ENCODE data around the gene RAMP3. TPM values are rescaled to one million over a fixed set of nuclear protein-coding genes. Genes with fewer than 3 reads are reported as not detected.

Gene RAMP3
- total RNA-seq, 1 donor from 2014 or later: not detected

DNA sequence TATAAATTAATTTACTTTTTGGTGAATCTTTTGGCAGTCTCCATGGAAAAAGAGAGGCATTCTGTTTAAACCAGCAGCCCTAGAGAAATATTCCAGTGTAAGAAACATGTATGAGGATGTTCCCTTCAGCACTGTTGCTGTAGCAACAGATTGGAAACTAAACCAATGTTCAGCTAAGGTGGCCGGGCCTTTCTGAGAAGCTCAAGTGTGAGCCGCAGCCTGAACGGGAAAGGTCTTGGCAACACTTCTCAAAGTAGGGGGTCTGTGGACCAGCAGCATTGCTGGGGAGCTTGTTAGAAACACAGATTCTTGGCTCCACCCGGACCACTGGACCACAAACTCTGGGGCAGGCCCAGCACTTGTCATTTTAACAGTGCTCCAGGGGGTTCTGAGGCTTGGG, 36.2 kb downstream of the RAMP3 start:
- Mint-ChIP-seq H3K4me3 (ENCODE audit: unreplicated experiment) (no peak overlapping the region), H3K27ac (ENCODE audit: unreplicated experiment) (no peak overlapping the region), H3K4me1 (ENCODE audit: low read depth, unreplicated experiment) (no peaks in the 10 kb centered on the region), H3K36me3 (ENCODE audit: unreplicated experiment) (no peaks in the 10 kb centered on the region), H3K9me3 (ENCODE audit: unreplicated experiment) (no peaks in the 10 kb centered on the region), H3K27me3 (ENCODE audit: unreplicated experiment) (peaks cover 3% of the 10 kb centered on the region)
- TF ChIP-seq, protein P1, sequence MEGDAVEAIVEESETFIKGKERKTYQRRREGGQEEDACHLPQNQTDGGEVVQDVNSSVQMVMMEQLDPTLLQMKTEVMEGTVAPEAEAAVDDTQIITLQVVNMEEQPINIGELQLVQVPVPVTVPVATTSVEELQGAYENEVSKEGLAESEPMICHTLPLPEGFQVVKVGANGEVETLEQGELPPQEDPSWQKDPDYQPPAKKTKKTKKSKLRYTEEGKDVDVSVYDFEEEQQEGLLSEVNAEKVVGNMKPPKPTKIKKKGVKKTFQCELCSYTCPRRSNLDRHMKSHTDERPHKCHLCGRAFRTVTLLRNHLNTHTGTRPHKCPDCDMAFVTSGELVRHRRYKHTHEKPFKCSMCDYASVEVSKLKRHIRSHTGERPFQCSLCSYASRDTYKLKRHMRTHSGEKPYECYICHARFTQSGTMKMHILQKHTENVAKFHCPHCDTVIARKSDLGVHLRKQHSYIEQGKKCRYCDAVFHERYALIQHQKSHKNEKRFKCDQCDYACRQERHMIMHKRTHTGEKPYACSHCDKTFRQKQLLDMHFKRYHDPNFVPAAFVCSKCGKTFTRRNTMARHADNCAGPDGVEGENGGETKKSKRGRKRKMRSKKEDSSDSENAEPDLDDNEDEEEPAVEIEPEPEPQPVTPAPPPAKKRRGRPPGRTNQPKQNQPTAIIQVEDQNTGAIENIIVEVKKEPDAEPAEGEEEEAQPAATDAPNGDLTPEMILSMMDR (IDR thresholded peaks at IDR 0.05; ENCODE audit: partially characterized antibody, unreplicated experiment): no peak
- no peak for DNase-seq

DNA sequence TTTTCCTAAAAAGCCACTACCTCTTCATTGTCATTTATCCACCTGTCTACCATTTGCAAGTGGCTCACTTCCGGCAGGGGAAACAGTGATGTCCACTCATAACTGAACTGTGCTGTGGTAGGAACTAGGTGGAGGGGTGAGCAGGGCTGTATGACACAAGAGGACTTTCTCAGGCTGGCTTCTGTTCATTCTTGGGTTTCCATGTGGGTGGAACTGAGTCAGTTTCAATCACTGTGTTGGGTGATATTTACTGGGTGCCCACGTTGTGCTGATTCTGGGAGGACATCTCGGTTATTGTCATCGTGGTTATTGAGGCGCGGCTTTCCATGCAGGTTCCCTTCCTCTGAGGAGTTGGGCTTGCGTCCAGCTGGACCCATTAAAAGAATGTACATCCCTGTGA, 38.8 kb downstream of the RAMP3 start:
- Mint-ChIP-seq H3K36me3 (ENCODE audit: unreplicated experiment) (no peaks in the 10 kb centered on the region), H3K9me3 (ENCODE audit: unreplicated experiment) (no peaks in the 10 kb centered on the region), H3K27me3 (ENCODE audit: unreplicated experiment) (peaks cover 5% of the 10 kb centered on the region), H3K4me3 (ENCODE audit: unreplicated experiment) (no peak overlapping the region), H3K4me1 (ENCODE audit: low read depth, unreplicated experiment) (no peaks in the 10 kb centered on the region), H3K27ac (ENCODE audit: unreplicated experiment) (no peak overlapping the region)
- DNase-seq: no peak
- TF ChIP-seq, protein P1 (IDR thresholded peaks at IDR 0.05; ENCODE audit: partially characterized antibody, unreplicated experiment): no peak

DNA sequence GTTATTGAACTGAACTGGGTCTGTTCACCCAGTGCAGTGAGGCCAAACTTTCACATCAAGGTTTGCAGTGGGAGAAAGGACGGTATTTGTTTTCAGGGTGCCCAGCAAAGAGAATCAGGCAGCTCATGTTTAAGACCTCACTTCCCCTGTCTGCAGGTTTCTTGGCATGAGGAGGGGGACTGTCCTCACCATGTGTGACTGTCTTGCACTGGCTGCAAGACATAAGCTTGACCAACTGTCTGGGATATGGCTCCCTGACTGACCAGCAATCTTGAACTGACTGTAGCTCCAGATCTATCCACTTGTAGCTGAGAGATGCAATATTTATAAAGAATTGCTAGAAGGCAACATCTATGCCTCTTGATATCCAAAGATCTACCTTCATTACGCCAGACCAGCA, 39.9 kb downstream of the RAMP3 start:
- Mint-ChIP-seq H3K4me1 (ENCODE audit: low read depth, unreplicated experiment) (no peaks in the 10 kb centered on the region), H3K4me3 (ENCODE audit: unreplicated experiment) (no peak overlapping the region), H3K36me3 (ENCODE audit: unreplicated experiment) (no peaks in the 10 kb centered on the region), H3K27me3 (ENCODE audit: unreplicated experiment) (peaks cover 5% of the 10 kb centered on the region), H3K27ac (ENCODE audit: unreplicated experiment) (no peak overlapping the region), H3K9me3 (ENCODE audit: unreplicated experiment) (no peaks in the 10 kb centered on the region)
- TF ChIP-seq, protein P1 (IDR thresholded peaks at IDR 0.05; ENCODE audit: partially characterized antibody, unreplicated experiment): no peak
- DNase-seq: no peak

DNA sequence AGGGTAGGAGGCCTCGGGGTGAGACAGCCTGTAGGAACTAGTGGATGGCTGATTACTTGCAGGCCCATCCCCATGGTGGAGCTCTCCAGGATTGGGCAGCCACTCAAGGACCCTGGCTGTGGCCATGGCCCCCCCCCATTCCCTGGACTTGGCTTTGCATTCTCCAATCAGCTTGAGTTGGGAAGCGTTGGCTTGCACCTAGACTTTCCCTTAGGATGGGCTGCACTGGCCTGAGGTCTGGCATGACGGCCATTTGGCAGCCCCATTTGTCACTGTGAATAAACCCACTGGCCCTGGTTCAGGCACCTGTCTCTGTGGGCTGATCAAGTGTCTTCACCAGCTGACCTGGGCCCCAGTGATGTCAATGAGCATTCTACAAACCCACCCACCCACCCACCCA, 41.4 kb downstream of the RAMP3 start:
- Mint-ChIP-seq H3K27me3 (ENCODE audit: unreplicated experiment) (peaks cover 5% of the 10 kb centered on the region), H3K4me1 (ENCODE audit: low read depth, unreplicated experiment) (peaks cover 11% of the 10 kb centered on the region), H3K27ac (ENCODE audit: unreplicated experiment) (no peak overlapping the region), H3K36me3 (ENCODE audit: unreplicated experiment) (no peaks in the 10 kb centered on the region), H3K4me3 (ENCODE audit: unreplicated experiment) (no peak overlapping the region), H3K9me3 (ENCODE audit: unreplicated experiment) (no peaks in the 10 kb centered on the region)
- TF ChIP-seq, protein P1 (IDR thresholded peaks at IDR 0.05; ENCODE audit: partially characterized antibody, unreplicated experiment): no peak
- no peak for DNase-seq

DNA sequence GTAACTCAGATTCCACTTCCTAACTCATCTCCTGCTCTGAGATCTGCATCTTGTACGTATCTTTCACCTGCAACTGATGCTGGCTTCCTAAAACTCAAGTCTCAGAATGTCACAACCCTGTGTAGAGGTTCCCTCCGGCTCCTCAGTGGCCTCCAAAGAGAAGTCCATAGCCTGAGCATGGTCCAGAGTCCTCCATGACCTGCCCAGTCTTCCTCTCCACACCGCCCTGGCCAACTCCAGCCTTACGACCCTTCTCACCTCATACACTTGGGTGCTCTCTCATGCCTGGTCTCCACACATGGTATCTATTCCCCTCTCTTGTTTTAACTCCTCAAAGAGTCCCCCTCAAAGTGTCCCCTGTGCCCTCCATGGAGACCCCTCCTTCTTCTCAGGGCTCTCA, 41.9 kb downstream of the RAMP3 start:
- Mint-ChIP-seq H3K4me3 (ENCODE audit: unreplicated experiment) (no peak overlapping the region), H3K4me1 (ENCODE audit: low read depth, unreplicated experiment) (peaks cover 16% of the 10 kb centered on the region), H3K27ac (ENCODE audit: unreplicated experiment) (no peak overlapping the region), H3K9me3 (ENCODE audit: unreplicated experiment) (no peaks in the 10 kb centered on the region), H3K27me3 (ENCODE audit: unreplicated experiment) (peaks cover 4% of the 10 kb centered on the region), H3K36me3 (ENCODE audit: unreplicated experiment) (no peaks in the 10 kb centered on the region)
- TF ChIP-seq, protein P1 (IDR thresholded peaks at IDR 0.05; ENCODE audit: partially characterized antibody, unreplicated experiment): no peak
- no peak for DNase-seq
